A549 (cell line): ENCODE measurements around the gene SLC25A13. TPM values are rescaled to one million over a fixed set of nuclear protein-coding genes. Genes with fewer than 3 reads are reported as not detected.

Experiments
- ATAC-seq, 2 experiments: fragments of 200-7000 bp in 1 of 2; fragments of >200 bp in 1 of 2; cut with Nextera tagmentation in 1 of 2; cut with Tn5 transposase in 1 of 2; 3 replicates each; pipeline versions ENCODE4 v1.8.0 to v1.9.1; 2018 to 2020; ENCODE audit warnings: mild to moderate bottlenecking in 1 of 2, moderate library complexity in 1 of 2
- CTCF ChIA-PET: fragments of 300-600 bp; sonication (Branson Sonifier 250); formaldehyde crosslinking; extraction: SDS; loops from one replicate; lab custom pipeline; 2021; ENCODE audit warnings: antibody characterized with exemption, inconsistent platforms; lab: Yijun Ruan, JAX
- POLR2A ChIA-PET: fragments of 350-600 bp; formaldehyde crosslinking; extraction: SDS; loops from one replicate; lab custom pipeline; 2021; ENCODE audit warnings: antibody characterized with exemption, inconsistent platforms; lab: Yijun Ruan, JAX
- DNase-seq, 2 experiments: peaks; one replicate each; pipeline versions ENCODE4 v3.0.0 to v3.0.0-alpha.2; 2011 to 2016; ENCODE audit warnings: low read depth in 1 of 2, low spot score in 1 of 2
- FAIRE-seq: peaks from 2 replicates; lab custom pipeline; 2011; peaks lifted over from hg19 to GRCh38; lab: Jason Lieb, UNC
- H3K27ac ChIP-seq, 2 experiments: fragments of >200 bp; sonication (Bioruptor Twin); formaldehyde crosslinking; 3 replicates each; pipeline ENCODE4 v1.5.1; 2016 to 2017
- H3K4me1 ChIP-seq: fragments of >200 bp; sonication (Bioruptor Twin); formaldehyde crosslinking; 3 replicates; pipeline ENCODE4 v1.6.1; 2016
- H3K4me2 ChIP-seq: fragments of >200 bp; sonication (Bioruptor Twin); formaldehyde crosslinking; 3 replicates; pipeline ENCODE4 v1.6.1; 2016
- H3K4me3 ChIP-seq: fragments of >200 bp; sonication (Bioruptor Twin); formaldehyde crosslinking; 3 replicates; pipeline ENCODE4 v1.5.1; 2016
- H3K9me3 ChIP-seq: fragments of >200 bp; sonication (Bioruptor Twin); formaldehyde crosslinking; 3 replicates; pipeline ENCODE4 v1.6.1; 2016
- ATOH8 ChIP-seq: fragments of 250-450 bp; sonication (Bioruptor Pico); IDR thresholded peaks from 2 replicates; pipeline ENCODE4 v1.5.0; 2020; ENCODE audit warnings: low read depth, mild to moderate bottlenecking, moderate library complexity
- CBX2 ChIP-seq: fragments of 200-600 bp; sonication (generic); IDR thresholded peaks from 2 replicates; pipeline ENCODE4 v1.6.1; 2016; ENCODE audit warnings: low read depth, mild to moderate bottlenecking, borderline replicate concordance
- CEBPB ChIP-seq, 2 experiments: fragments of >200 bp in 1 of 2; sonication (Bioruptor Twin) in 1 of 2; formaldehyde crosslinking in 1 of 2; IDR thresholded peaks; 2 replicates each; pipeline ENCODE4 v1.6.1; 2012 to 2016
- CHD2 ChIP-seq: fragments of 150-350 bp; IDR thresholded peaks from 2 replicates; pipeline ENCODE4 v1.6.1; 2014; ENCODE audit warnings: low read length; ENCODE audit not compliant: partially characterized antibody
- CHD4 ChIP-seq: fragments of 200-600 bp; sonication (generic); IDR thresholded peaks from 2 replicates; pipeline ENCODE4 v1.6.1; 2016; ENCODE audit warnings: antibody characterized with exemption, mild to moderate bottlenecking, borderline replicate concordance
- CTCF ChIP-seq: fragments of >200 bp; sonication (Bioruptor Twin); formaldehyde crosslinking; IDR thresholded peaks from 3 replicates; pipeline ENCODE4 v1.5.1; 2016
- EHF ChIP-seq: fragments of 250-450 bp; sonication (Bioruptor Pico); IDR thresholded peaks from 2 replicates; pipeline ENCODE4 v1.5.0; 2020; ENCODE audit warnings: mild to moderate bottlenecking
- ESRRA ChIP-seq: fragments of 150-350 bp; IDR thresholded peaks from 2 replicates; pipeline ENCODE4 v1.6.1; 2014; ENCODE audit warnings: mild to moderate bottlenecking, low read length, borderline replicate concordance
- FOXS1 ChIP-seq: fragments of 250-450 bp; sonication (Bioruptor Pico); IDR thresholded peaks from 2 replicates; pipeline ENCODE4 v1.5.0; 2020; ENCODE audit warnings: mild to moderate bottlenecking, moderate library complexity
- GATA3 ChIP-seq: IDR thresholded peaks from 2 replicates; pipeline ENCODE4 v1.6.1; 2012; ENCODE audit warnings: borderline replicate concordance
- HES2 ChIP-seq: fragments of >200 bp; sonication (Bioruptor Twin); formaldehyde crosslinking; IDR thresholded peaks from 2 replicates; pipeline ENCODE4 v1.6.1; 2016
- HEYL ChIP-seq: fragments of 250-450 bp; sonication (Bioruptor Pico); IDR thresholded peaks from 2 replicates; pipeline ENCODE4 v1.8.0; 2021; ENCODE audit warnings: mild to moderate bottlenecking, moderate library complexity
- HOXB5 ChIP-seq: fragments of 250-450 bp; sonication (Bioruptor Pico); IDR thresholded peaks from 2 replicates; pipeline ENCODE4 v1.5.0; 2020; ENCODE audit warnings: mild to moderate bottlenecking, moderate library complexity
- KDM5A ChIP-seq: fragments of 200-600 bp; sonication (generic); IDR thresholded peaks from 2 replicates; pipeline ENCODE4 v1.6.1; 2016; ENCODE audit warnings: antibody characterized with exemption, mild to moderate bottlenecking
- MAFK ChIP-seq: fragments of 450-650 bp; IDR thresholded peaks from 2 replicates; pipeline ENCODE4 v1.6.1; 2014; ENCODE audit not compliant: partially characterized antibody
- MAZ ChIP-seq: fragments of 150-350 bp; IDR thresholded peaks from 2 replicates; pipeline ENCODE4 v1.6.1; 2014; ENCODE audit warnings: antibody characterized with exemption, low read depth, low read length, borderline replicate concordance
- NR3C1 ChIP-seq: fragments of >200 bp; sonication (Bioruptor Twin); formaldehyde crosslinking; IDR thresholded peaks from 3 replicates; pipeline ENCODE4 v1.6.1; 2017
- PBX3 ChIP-seq: IDR thresholded peaks from 2 replicates; pipeline ENCODE4 v1.6.1; 2012
- REST ChIP-seq: fragments of 200-600 bp; sonication (generic); IDR thresholded peaks from 2 replicates; pipeline ENCODE4 v1.6.1; 2016; ENCODE audit warnings: antibody characterized with exemption, mild to moderate bottlenecking, moderate library complexity
- RNF2 ChIP-seq: fragments of 200-600 bp; sonication (generic); IDR thresholded peaks from 2 replicates; pipeline ENCODE4 v1.6.1; 2016; ENCODE audit warnings: low read depth, mild to moderate bottlenecking, antibody characterized with exemption, moderate library complexity, borderline replicate concordance
- SREBF2 ChIP-seq: fragments of 450-650 bp; IDR thresholded peaks from 2 replicates; pipeline ENCODE4 v1.6.1; 2014; ENCODE audit warnings: mild to moderate bottlenecking, moderate library complexity
- TFCP2L1 ChIP-seq: fragments of 250-450 bp; sonication (Bioruptor Pico); IDR thresholded peaks from 2 replicates; pipeline ENCODE4 v1.5.0; 2021; ENCODE audit warnings: mild to moderate bottlenecking
- ZC3H11A ChIP-seq: fragments of 450-650 bp; IDR thresholded peaks from 2 replicates; pipeline ENCODE4 v1.6.1; 2014; ENCODE audit warnings: antibody characterized with exemption, mild to moderate bottlenecking
- ZNF302 ChIP-seq: fragments of 250-450 bp; sonication (Bioruptor Pico); IDR thresholded peaks from 2 replicates; pipeline ENCODE4 v1.9.0; 2021; ENCODE audit warnings: inconsistent platforms, mild to moderate bottlenecking, moderate library complexity
- ZSCAN20 ChIP-seq: fragments of 250-450 bp; sonication (Bioruptor Pico); IDR thresholded peaks from 2 replicates; pipeline ENCODE4 v1.8.0; 2022; ENCODE audit warnings: mild to moderate bottlenecking, moderate library complexity
- WGBS: methylation state at CpG from one replicate; pipeline ENCODE4 v1.1.6; 2017; ENCODE audit errors: missing lambda C conversion rate; 5-methylcytosine and 5-hydroxymethylcytosine counted together
- polyA plus RNA-seq, 4 experiments: library from polyadenylated mRNA; depleted of rRNA in 3 of 4; stranded (reverse); fragments of >200 nt; fragmentation: RNase III in 1 of 4; extraction: RNeasy Plus Mini Kit Qiagen cat#74134 plus additional on column Dnase treatment in 1 of 4; gene quantifications; 2 replicates in 3 of 4; 3 replicates in 1 of 4; pipeline ENCODE4 v1.2.3, GENCODE V29; 2011 to 2017
- TF ChIP-seq, protein P1 (sequence below): fragments of 150-350 bp; IDR thresholded peaks from 2 replicates; pipeline ENCODE4 v1.6.1; 2014; ENCODE audit warnings: low read depth, mild to moderate bottlenecking, low read length

SLC25A13 gene
- polyA plus RNA-seq, 2 of the 4 experiments (the other 2 are of a cell fraction) = 32.7 to 51.0 TPM

DNA sequence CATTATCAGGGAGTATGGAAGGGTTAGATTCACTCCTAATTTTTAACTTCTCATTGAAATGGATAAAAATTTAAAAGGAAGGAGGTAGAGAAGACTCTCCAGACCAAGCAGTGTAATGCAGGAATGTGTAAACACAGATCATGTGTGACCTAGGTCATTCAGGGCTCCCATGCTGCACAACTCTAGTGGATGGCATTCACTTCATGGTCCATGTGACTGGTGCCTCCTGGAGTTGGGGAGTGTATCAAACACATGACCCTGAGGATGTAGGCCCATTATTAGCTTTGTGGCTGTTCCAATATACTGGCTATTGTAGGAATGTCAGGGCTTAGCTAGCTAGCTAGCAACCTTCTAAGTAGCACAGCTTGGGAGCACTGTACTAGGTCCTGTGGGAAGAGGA, 109.9 kb downstream of the SLC25A13 start:
- H3K27ac ChIP-seq = no peak overlapping the region
- CTCF ChIA-PET = no interaction called here
- DNase-seq = no peak
- TF ChIP-seq CBX2 (no peak), NR3C1 (no peak), EHF (CRISPR knock-in tag) (no peak), CHD2 (no peak)
- TF ChIP-seq, protein P1, sequence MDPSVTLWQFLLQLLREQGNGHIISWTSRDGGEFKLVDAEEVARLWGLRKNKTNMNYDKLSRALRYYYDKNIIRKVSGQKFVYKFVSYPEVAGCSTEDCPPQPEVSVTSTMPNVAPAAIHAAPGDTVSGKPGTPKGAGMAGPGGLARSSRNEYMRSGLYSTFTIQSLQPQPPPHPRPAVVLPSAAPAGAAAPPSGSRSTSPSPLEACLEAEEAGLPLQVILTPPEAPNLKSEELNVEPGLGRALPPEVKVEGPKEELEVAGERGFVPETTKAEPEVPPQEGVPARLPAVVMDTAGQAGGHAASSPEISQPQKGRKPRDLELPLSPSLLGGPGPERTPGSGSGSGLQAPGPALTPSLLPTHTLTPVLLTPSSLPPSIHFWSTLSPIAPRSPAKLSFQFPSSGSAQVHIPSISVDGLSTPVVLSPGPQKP = no peak
- TF ChIP-seq, all 56 proteins: peak for 0
- Histone ChIP-seq H3K4me3 (no peak overlapping the region), H3K4me1 (peaks cover under 1% of the 10 kb centered on the region; the same call in 1 of the 3 replicates), H3K9me3 (no peaks in the 10 kb centered on the region), H3K4me2 (no peak overlapping the region)
- ATAC-seq = no peak
- FAIRE-seq = no peak
- POLR2A ChIA-PET = no interaction called here

DNA sequence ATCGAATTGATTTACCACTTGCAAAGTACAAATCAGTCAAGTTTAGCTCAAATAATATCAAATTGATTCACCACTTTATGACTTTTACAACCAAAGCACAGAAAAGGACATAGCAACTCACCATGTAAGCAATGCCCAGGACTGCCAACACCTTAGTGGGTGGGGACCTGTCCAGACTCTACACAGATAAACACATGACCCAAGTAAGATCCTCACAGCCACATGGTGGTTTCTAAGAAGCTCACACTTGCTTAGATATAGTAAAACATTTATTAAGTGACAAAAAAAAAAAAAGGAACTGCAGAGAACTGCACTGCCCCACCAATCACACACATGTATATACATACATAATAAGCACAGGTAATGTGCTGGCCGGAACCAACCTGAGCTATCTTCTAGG, 116.2 kb downstream of the SLC25A13 start:
- DNase-seq = no peak
- peak; percentile 49 for FAIRE-seq

GRCh38 chr7:96204601-96205000, 117.3 kb downstream of the SLC25A13 start:
- H3K4me1 ChIP-seq = no peaks in the 10 kb centered on the region
- DNase-seq (no peak), ATAC-seq (no peak), FAIRE-seq (no peak)
- H3K27ac ChIP-seq = no peak overlapping the region
- no peaks in the 10 kb centered on the region for H3K9me3 ChIP-seq
- no peak overlapping the region for H3K4me2 ChIP-seq
- CTCF ChIA-PET = interaction anchor here (1.6 kb wide), 1 partner anchor 9 kb away, joined by 5 read pairs; no protein-coding TSS in a partner anchor
- 25% methylated on average over 3 of the region's 3 CpGs for WGBS
- no peak overlapping the region for H3K4me3 ChIP-seq
- POLR2A ChIA-PET = no interaction called here
- TF ChIP-seq KDM5A (no peak), GATA3 (no peak), ZNF302 (CRISPR knock-in tag) (no peak), HEYL (CRISPR knock-in tag) (no peak), MAZ (no peak), MAFK (no peak), PBX3 (no peak), REST (no peak), RNF2 (no peak), ESRRA (no peak)

More for the DNA sequence above, 116.2 kb downstream of the SLC25A13 start:
- H3K4me1 ChIP-seq = no peaks in the 10 kb centered on the region
- WGBS = 99% methylated on average over 2 of the region's 2 CpGs
- H3K27ac ChIP-seq = no peak overlapping the region
- no peak overlapping the region for H3K4me2 ChIP-seq
- no peak overlapping the region for H3K4me3 ChIP-seq
- ChIA-PET POLR2A (no interaction called here), CTCF (interaction anchor here (0.7 to 1.6 kb wide), 2 partner anchors 10 to 18 kb away, joined by 3 to 5 read pairs; no protein-coding TSS in a partner anchor)
- TF ChIP-seq SREBF2 = no peak
- TF ChIP-seq TFCP2L1 = no peak
- no peak for TF ChIP-seq EHF (CRISPR knock-in tag)
- no peak for TF ChIP-seq HOXB5 (CRISPR knock-in tag)
- TF ChIP-seq CEBPB (IDR thresholded peaks at IDR 0.05) = no peak
- TF ChIP-seq ZSCAN20 (CRISPR knock-in tag) = no peak
- TF ChIP-seq CHD4 = no peak
- no peak for TF ChIP-seq ATOH8 (CRISPR knock-in tag)
- no peak for TF ChIP-seq ZC3H11A
- TF ChIP-seq RNF2 = no peak
- no peak for TF ChIP-seq CHD2
- TF ChIP-seq HES2 = no peak
- TF ChIP-seq CTCF = no peak
- TF ChIP-seq FOXS1 (CRISPR knock-in tag) = no peak
- no peaks in the 10 kb centered on the region for H3K9me3 ChIP-seq
- no peak for ATAC-seq
